ENCODE data around the gene ESRRG. TPM values are rescaled to one million over a fixed set of nuclear protein-coding genes. Genes with fewer than 3 reads are reported as not detected.

Gene ESRRG
- total and polyA plus RNA-seq, 10 donors, result 0.29 to 11.9 (median 2.2) TPM

GRCh38 chr1:216560527-216560926, 162.7 kb downstream of the ESRRG start:
- Histone ChIP-seq H3K4me1 (no peaks in the 10 kb centered on the region), H3K4me3 (no peak overlapping the region), H3K36me3 (no peaks in the 10 kb centered on the region), H3K27me3 (replicated peaks in 1 of 7) (no peaks in the 10 kb centered on the region), H3K9me3 (no peaks in the 10 kb centered on the region), H3K27ac (no peak overlapping the region)
- no peak for DNase-seq
- WGBS, 5 donors, result 86 to 93% (median 90%) methylated on average over 11 of the region's 11 CpGs
- no peak for TF ChIP-seq POLR2AphosphoS5 (IDR thresholded peaks at IDR 0.05)
- TF ChIP-seq CTCF (IDR thresholded peaks at IDR 0.05 in 8 of 11, conservative IDR thresholded peaks at IDR 0.05 in 3 of 11), result no peak
- TF ChIP-seq POLR2A (IDR thresholded peaks at IDR 0.05), result no peak
- intact Hi-C loops (cut with DNase I; ENCODE audit: low total_unique reads), result no loop called here

DNA sequence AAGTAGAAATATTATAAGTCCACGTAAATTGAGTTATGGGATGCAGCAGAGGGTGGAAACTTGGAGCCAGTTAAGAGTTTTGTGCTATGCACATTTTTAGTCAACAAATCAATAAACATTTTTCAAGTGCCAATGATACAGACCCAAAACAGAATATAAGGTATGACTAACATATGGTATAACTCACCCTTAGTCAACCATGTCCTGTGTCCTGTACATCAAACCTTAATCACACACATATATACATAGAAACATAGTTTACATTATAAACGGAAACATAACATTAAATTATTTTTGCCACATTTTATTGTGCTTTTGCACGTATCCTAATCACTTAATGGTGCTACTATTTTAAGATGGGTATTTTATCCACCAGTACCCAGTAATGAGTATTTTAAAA, 163.9 kb downstream of the ESRRG start:
- no peak overlapping the region for H3K4me3 ChIP-seq
- WGBS, 5 donors, result 75 to 86% (median 81%) methylated on average over 3 of the region's 3 CpGs
- intact Hi-C loops (cut with DNase I; ENCODE audit: low total_unique reads), result no loop called here
- DNase-seq, result no peak
- no peak for TF ChIP-seq CTCF (IDR thresholded peaks at IDR 0.05 in 8 of 11, conservative IDR thresholded peaks at IDR 0.05 in 3 of 11)
- no peak for TF ChIP-seq POLR2AphosphoS5 (IDR thresholded peaks at IDR 0.05)
- TF ChIP-seq POLR2A (IDR thresholded peaks at IDR 0.05), result no peak
- no peaks in the 10 kb centered on the region for H3K36me3 ChIP-seq
- H3K27me3 ChIP-seq (replicated peaks in 1 of 7), result no peaks in the 10 kb centered on the region
- H3K9me3 ChIP-seq, result no peaks in the 10 kb centered on the region
- no peak overlapping the region for H3K27ac ChIP-seq
- H3K4me1 ChIP-seq, result no peaks in the 10 kb centered on the region

DNA sequence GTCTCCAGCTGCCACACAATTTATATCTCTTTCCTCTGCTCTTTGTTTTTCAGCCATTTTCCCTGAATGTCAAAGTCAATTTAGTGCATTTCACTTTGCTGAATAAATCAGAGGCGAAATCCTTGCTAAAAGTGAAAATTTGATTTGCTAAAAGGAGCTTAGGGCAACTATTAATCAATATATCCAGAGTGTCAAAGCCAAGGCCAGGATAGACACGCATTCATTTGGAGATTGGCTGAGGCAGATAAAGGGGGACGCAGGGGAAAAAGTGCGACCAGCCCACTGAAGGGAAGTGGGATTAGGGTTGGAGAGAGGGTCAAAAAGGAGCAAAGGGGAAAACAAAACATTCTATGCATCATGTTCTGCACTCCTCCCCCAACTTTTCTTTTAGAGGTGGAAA, 167.6 kb downstream of the ESRRG start:
- Histone ChIP-seq H3K9me3 (no peaks in the 10 kb centered on the region), H3K27me3 (replicated peaks in 1 of 7) (no peaks in the 10 kb centered on the region), H3K4me3 (no peak overlapping the region), H3K36me3 (no peaks in the 10 kb centered on the region), H3K27ac (no peak overlapping the region), H3K4me1 (no peaks in the 10 kb centered on the region)
- intact Hi-C loops (cut with DNase I; ENCODE audit: low total_unique reads), result no loop called here
- no peak for DNase-seq
- 54 to 71% (median 66%) methylated on average over 4 of the region's 4 CpGs for WGBS, 5 donors
- TF ChIP-seq POLR2A (IDR thresholded peaks at IDR 0.05) (no peak), POLR2AphosphoS5 (IDR thresholded peaks at IDR 0.05) (no peak), CTCF (IDR thresholded peaks at IDR 0.05 in 8 of 11, conservative IDR thresholded peaks at IDR 0.05 in 3 of 11) (no peak)

GRCh38 chr1:216554934-216555333, 168.3 kb downstream of the ESRRG start:
- H3K9me3 ChIP-seq, result no peaks in the 10 kb centered on the region
- DNase-seq, result no peak
- no peaks in the 10 kb centered on the region for H3K27me3 ChIP-seq (replicated peaks in 1 of 7)
- H3K4me1 ChIP-seq, result no peaks in the 10 kb centered on the region
- no peaks in the 10 kb centered on the region for H3K36me3 ChIP-seq
- TF ChIP-seq POLR2A (IDR thresholded peaks at IDR 0.05), result no peak
- no peak for TF ChIP-seq CTCF (IDR thresholded peaks at IDR 0.05 in 8 of 11, conservative IDR thresholded peaks at IDR 0.05 in 3 of 11)
- TF ChIP-seq POLR2AphosphoS5 (IDR thresholded peaks at IDR 0.05), result no peak
- no peak overlapping the region for H3K27ac ChIP-seq
- intact Hi-C loops (cut with DNase I; ENCODE audit: low total_unique reads), result no loop called here
- H3K4me3 ChIP-seq, result no peak overlapping the region
